22Rv1 (cell line): Measurements from ENCODE around the gene PLD5.

Source experiments
- H3K27ac ChIP-seq: fragments of 450-650 bp; 2 replicates; pipeline ENCODE4 v1.5.1; 2017
- ZFX ChIP-seq: fragments of 450-650 bp; IDR thresholded peaks from 2 replicates; pipeline ENCODE4 v1.6.1; 2017; ENCODE audit warnings: antibody characterized with exemption, borderline replicate concordance
- TF ChIP-seq, protein P1 (sequence below): fragments of 450-650 bp; IDR thresholded peaks from 2 replicates; pipeline ENCODE4 v1.5.1; 2017; ENCODE audit warnings: mild to moderate bottlenecking

The PLD5 gene

DNA sequence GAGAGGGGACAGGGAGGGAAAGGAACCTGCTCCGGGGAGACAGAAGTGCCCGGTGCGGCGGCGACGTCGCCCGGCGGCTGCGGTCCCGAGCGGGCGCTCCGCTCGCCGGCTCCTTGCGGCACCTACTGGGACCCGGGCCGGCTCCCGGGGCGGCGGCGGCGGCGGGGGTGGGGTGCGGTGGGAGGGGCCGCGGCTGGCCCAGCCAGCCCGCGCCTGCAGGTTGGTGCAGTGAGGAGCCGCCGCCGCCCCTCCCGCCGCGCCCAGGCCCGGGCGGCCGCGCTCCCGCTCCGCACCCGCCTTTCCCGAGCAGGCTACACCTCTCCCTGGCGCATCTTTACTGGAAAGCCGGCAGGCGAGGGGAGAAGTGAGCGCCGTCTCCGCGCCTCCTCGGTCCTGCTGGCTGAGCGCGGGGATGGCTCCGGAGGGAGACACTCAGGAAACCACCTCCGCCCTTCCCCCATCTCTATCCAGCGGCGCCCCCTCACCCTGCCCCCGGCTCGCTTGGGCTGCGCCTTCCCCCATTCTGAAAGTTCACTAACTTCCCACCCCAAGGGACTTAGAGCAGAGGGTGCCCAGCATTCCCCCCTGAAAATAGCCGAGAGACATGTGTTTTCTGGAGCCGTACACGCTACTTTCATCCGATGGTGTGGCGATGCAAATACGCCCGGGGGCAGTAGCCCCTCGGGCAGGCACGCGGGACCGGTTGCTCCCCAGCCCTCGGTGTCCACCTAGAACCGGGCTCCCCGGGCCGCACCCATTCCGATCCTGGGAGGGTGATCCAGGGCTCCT, at the start of gene PLD5:
Gene PLD5, minus strand, starts transcription at position 127 of the 789 bp plus-strand sequence.
- no peak within 1 kb of the TSS for H3K27ac ChIP-seq
- TF ChIP-seq ZFX: no peak
- TF ChIP-seq, protein P1, sequence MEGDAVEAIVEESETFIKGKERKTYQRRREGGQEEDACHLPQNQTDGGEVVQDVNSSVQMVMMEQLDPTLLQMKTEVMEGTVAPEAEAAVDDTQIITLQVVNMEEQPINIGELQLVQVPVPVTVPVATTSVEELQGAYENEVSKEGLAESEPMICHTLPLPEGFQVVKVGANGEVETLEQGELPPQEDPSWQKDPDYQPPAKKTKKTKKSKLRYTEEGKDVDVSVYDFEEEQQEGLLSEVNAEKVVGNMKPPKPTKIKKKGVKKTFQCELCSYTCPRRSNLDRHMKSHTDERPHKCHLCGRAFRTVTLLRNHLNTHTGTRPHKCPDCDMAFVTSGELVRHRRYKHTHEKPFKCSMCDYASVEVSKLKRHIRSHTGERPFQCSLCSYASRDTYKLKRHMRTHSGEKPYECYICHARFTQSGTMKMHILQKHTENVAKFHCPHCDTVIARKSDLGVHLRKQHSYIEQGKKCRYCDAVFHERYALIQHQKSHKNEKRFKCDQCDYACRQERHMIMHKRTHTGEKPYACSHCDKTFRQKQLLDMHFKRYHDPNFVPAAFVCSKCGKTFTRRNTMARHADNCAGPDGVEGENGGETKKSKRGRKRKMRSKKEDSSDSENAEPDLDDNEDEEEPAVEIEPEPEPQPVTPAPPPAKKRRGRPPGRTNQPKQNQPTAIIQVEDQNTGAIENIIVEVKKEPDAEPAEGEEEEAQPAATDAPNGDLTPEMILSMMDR: no peak

DNA sequence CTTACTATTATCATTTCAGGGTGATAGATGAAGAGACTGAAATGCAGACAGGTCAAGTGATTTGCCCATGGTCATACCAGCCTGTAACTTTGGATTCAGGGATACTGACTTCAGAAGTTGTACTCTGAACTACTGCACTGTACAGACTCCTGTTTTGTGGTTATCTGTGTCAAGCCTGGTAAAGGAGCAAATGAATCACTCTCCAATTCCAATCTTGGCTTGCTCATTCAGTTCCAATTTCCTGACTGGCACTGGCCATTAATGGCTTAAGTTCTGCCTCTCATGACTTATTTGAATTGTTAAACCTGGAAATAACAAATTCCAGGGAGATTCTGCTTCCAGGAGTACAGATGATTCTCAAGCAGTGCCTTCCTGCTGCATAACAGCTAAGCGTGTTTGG, 45.4 kb upstream of the PLD5 start:
- H3K27ac ChIP-seq: no peak overlapping the region
- TF ChIP-seq, protein P1: no peak
- no peak for TF ChIP-seq ZFX

- no peak for TF ChIP-seq ZFX
- TF ChIP-seq, protein P1: no peak
- H3K27ac ChIP-seq: no peak overlapping the region
Observed at GRCh38 chr1:242568666-242569065, 44.2 kb upstream of the PLD5 start.

GRCh38 chr1:242567596-242567995, 43.1 kb upstream of the PLD5 start:
- no peak overlapping the region for H3K27ac ChIP-seq
- TF ChIP-seq, protein P1: no peak
- no peak for TF ChIP-seq ZFX

DNA sequence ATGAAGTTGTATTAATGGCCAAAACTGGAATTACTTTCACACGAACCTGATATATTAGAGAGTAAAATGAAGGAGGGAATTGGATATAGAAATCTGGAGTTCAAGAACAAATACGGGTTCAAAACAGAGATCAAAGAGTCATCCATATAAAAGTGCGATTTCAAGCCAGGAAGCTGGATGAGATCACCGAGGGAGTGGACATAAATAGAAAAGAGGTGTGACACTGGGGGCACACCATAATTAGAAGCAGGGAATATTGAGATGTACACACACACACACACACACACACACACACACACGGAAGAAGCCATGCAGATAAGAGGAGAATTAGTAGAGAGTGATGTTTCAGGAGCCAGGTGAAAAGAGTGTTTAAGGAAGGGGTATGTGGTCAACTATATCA, 32.3 kb upstream of the PLD5 start:
- TF ChIP-seq, protein P1: no peak
- no peak for TF ChIP-seq ZFX
- no peak overlapping the region for H3K27ac ChIP-seq

DNA sequence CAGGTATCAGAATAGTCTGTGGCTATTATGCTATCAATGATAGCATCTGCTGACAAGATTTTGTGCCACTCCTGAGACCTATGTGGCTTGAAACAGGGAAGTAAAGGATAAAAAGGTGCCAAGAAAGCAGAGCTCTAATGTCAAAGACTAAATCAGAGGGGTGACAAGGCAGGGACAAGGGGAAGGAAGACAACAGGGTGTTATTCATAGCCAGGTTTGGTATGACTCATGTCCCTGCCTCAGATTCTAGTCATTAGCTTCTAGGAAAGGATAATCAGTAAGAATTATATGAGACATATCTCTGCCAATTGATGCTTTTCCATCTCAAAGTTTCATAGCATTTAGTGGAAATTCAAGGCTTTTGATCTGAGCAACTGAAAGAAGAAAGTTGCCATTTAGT, 31.8 kb upstream of the PLD5 start:
- TF ChIP-seq ZFX: no peak
- TF ChIP-seq, protein P1: no peak
- no peak overlapping the region for H3K27ac ChIP-seq

- no peak for TF ChIP-seq ZFX
- TF ChIP-seq, protein P1: no peak
- H3K27ac ChIP-seq: no peak overlapping the region
Observed at GRCh38 chr1:242554577-242554976, 30.1 kb upstream of the PLD5 start.
